PC-9 (cell line): ENCODE measurements around the gene CALY. TPM values are rescaled to one million over a fixed set of nuclear protein-coding genes. Genes with fewer than 3 reads are reported as not detected.

Experiments
- BruUV-seq: library from RNA; stranded (reverse); fragments of 400-500 nt; replicated peaks from 2 replicates; lab custom pipeline; 2021; lab: Mats Ljungman, UMichigan
- CTCF ChIA-PET: fragments of 300-600 bp; sonication (Branson Sonifier 250); formaldehyde crosslinking; loops from one replicate; lab custom pipeline; 2022; ENCODE audit warnings: antibody characterized with exemption; lab: Charles Lee
- POLR2A ChIA-PET: fragments of 300-600 bp; sonication (Branson Sonifier 250); formaldehyde crosslinking; loops from one replicate; lab custom pipeline; 2022; ENCODE audit warnings: antibody characterized with exemption; ENCODE audit not compliant: unreplicated experiment; lab: Charles Lee
- DNase-seq, 2 experiments: peaks; one replicate each; pipeline versions ENCODE4 v3.0.0 to v3.0.0-alpha.2; 2015 to 2022; ENCODE audit warnings: mixed read lengths in 1 of 2
- H2AFZ ChIP-seq: fragments of 200-600 bp; sonication (generic); 2 replicates; pipeline ENCODE4 v1.8.1; 2017; ENCODE audit warnings: antibody characterized with exemption
- H3F3A ChIP-seq: fragments of 200-600 bp; sonication (generic); 2 replicates; pipeline ENCODE4 v1.8.1; 2017; ENCODE audit warnings: antibody characterized with exemption, mild to moderate bottlenecking, low read depth; ENCODE audit not compliant: insufficient read depth
- H3K27ac ChIP-seq: fragments of 200-600 bp; sonication (generic); 2 replicates; pipeline ENCODE4 v1.6.1; 2016; ENCODE audit warnings: mixed run types
- H3K27me3 ChIP-seq: fragments of 200-600 bp; sonication (generic); 2 replicates; pipeline ENCODE4 v1.6.1; 2016; ENCODE audit warnings: low read depth, mixed run types; ENCODE audit not compliant: insufficient read depth
- H3K36me3 ChIP-seq: fragments of 200-600 bp; sonication (generic); 2 replicates; pipeline ENCODE4 v1.6.1; 2016; ENCODE audit warnings: low read depth, mixed run types
- H3K4me1 ChIP-seq: fragments of 200-600 bp; sonication (generic); replicated peaks from 2 replicates; pipeline ENCODE4 v1.6.1; 2016; ENCODE audit warnings: mixed run types; ENCODE audit not compliant: insufficient read depth
- H3K4me2 ChIP-seq: fragments of 200-600 bp; sonication (generic); 2 replicates; pipeline ENCODE4 v1.6.1; 2017; ENCODE audit warnings: mixed run types
- H3K4me3 ChIP-seq: fragments of 200-600 bp; sonication (generic); 2 replicates; pipeline ENCODE4 v1.6.1; 2016; ENCODE audit warnings: mixed run types
- H3K79me2 ChIP-seq: fragments of 200-600 bp; sonication (generic); 2 replicates; pipeline ENCODE4 v1.6.1; 2017; ENCODE audit warnings: low read depth, mixed run types
- H3K9me2 ChIP-seq: fragments of 200-600 bp; sonication (generic); 2 replicates; pipeline ENCODE4 v1.8.1; 2017; ENCODE audit warnings: mild to moderate bottlenecking; ENCODE audit not compliant: insufficient read depth
- H3K9me3 ChIP-seq: fragments of 200-600 bp; sonication (generic); 2 replicates; pipeline ENCODE4 v1.8.1; 2016; ENCODE audit warnings: low read depth; ENCODE audit not compliant: insufficient read depth
- H4K20me1 ChIP-seq: fragments of 200-600 bp; sonication (generic); 2 replicates; pipeline ENCODE4 v1.8.1; 2017; ENCODE audit not compliant: insufficient read depth
- CTCF ChIP-seq: fragments of 200-600 bp; sonication (generic); conservative IDR thresholded peaks from 2 replicates; pipeline ENCODE4 v1.6.1; 2017; ENCODE audit warnings: mixed run types, antibody characterized with exemption, mild to moderate bottlenecking, moderate library complexity
- EZH2 ChIP-seq: fragments of 200-600 bp; sonication (generic); IDR thresholded peaks from 2 replicates; pipeline ENCODE4 v1.8.0; 2017; ENCODE audit warnings: antibody characterized with exemption, low read depth
- intact Hi-C: fragments of 100-400 bp; cut with micrococcal nuclease; formaldehyde crosslinking; loops from one replicate; pipeline ENCODE4 v1.10.0; 2022; ENCODE audit not compliant: unreplicated experiment
- total RNA-seq: library from RNA; stranded (reverse); gene quantifications from 2 replicates; pipeline ENCODE4 v1.2.3, GENCODE V29; 2021

Gene CALY
- total RNA-seq, 1 experiment from 2014 or later: not detected

GRCh38 chr10:133334503-133335245 is 2.0 kb downstream of the CALY start:
- Histone ChIP-seq H3K9me3 (no peaks in the 10 kb centered on the region), H3K4me2 (no peak overlapping the region), H4K20me1 (no peaks in the 10 kb centered on the region), H3K79me2 (no peaks in the 10 kb centered on the region), H3F3A (no peaks in the 10 kb centered on the region), H2AFZ (no peak overlapping the region), H3K27me3 (peaks cover 15% of the 10 kb centered on the region), H3K27ac (no peak overlapping the region), H3K9me2 (no peaks in the 10 kb centered on the region), H3K36me3 (no peaks in the 10 kb centered on the region), H3K4me1 (no peaks in the 10 kb centered on the region), H3K4me3 (no peak overlapping the region)
- POLR2A ChIA-PET: no interaction called here
- intact Hi-C loops: no loop called here
- TF ChIP-seq EZH2: no peak
- TF ChIP-seq CTCF: no peak
- no TSS peak for BruUV-seq
- CTCF ChIA-PET: no interaction called here
- no peak for DNase-seq

- no peaks in the 10 kb centered on the region for H3K36me3 ChIP-seq
- POLR2A ChIA-PET: no interaction called here
- intact Hi-C loops: no loop called here
- CTCF ChIA-PET: no interaction called here
- DNase-seq: no peak
- H2AFZ ChIP-seq: no peak overlapping the region
- H3K27me3 ChIP-seq: peaks cover 15% of the 10 kb centered on the region
- no peak for TF ChIP-seq CTCF
- no peak for TF ChIP-seq EZH2
- H3K27ac ChIP-seq: no peak overlapping the region
- no peaks in the 10 kb centered on the region for H3K9me2 ChIP-seq
- no peak overlapping the region for H3K4me3 ChIP-seq
- no peaks in the 10 kb centered on the region for H3F3A ChIP-seq
- H3K79me2 ChIP-seq: no peaks in the 10 kb centered on the region
- no peaks in the 10 kb centered on the region for H4K20me1 ChIP-seq
- H3K4me2 ChIP-seq: no peak overlapping the region
- no TSS peak for BruUV-seq
- H3K9me3 ChIP-seq: no peaks in the 10 kb centered on the region
- H3K4me1 ChIP-seq: no peaks in the 10 kb centered on the region
Observed at GRCh38 chr10:133332936-133333699, 3.6 kb downstream of the CALY start.

DNA sequence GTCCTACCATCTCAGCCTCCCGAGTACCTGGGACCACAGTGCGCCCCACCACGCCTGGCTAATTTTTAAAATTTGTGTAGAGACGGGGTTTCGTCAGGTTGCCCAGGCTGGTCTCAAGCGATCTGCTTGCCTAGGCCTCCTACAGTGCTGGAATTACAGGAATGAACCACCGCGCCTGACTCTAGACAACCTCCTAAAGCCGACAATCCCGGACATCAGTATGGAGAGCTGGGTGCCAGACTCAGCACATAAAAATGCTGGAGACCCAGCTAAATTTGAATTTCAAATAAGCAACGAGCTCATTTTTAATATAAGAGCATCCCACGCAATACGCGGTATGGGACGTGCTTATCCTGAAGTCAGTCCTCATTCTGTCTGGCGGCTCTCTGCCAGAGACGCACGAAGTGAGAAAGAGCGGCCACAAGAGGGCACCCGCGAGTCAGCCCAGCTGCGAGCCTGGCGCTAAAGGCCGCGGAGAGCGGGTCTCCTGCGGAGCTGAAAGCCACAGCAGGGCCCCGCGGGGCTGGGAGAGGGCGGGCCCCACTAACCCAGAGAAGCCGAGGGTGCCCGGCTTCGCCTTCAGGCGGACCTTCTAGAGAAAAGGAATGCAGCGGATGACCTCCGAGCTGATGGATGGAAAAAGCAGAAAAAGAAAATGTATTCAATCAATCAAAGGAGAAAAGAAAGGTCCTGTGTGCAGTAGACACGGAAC is 7.0 kb downstream of the CALY start:
- intact Hi-C loops: loop anchor here (10.0 kb wide), 3 partner anchors 65 to 425 kb away; partner anchors contain the start of genes CYP2E1 and MTG1
- Histone ChIP-seq H3K27ac (no peak overlapping the region), H3F3A (no peaks in the 10 kb centered on the region), H3K27me3 (peaks cover 15% of the 10 kb centered on the region), H3K9me2 (no peaks in the 10 kb centered on the region), H3K4me1 (no peaks in the 10 kb centered on the region), H3K4me3 (peak overlapping the region; percentile 45; the same call in 1 of the 2 replicates), H4K20me1 (no peaks in the 10 kb centered on the region), H3K4me2 (peak overlapping the region; percentile 83), H2AFZ (0 out of 2 replicates have a peak overlapping the region, but pooled peaks have one; percentile 58), H3K79me2 (no peaks in the 10 kb centered on the region), H3K36me3 (no peaks in the 10 kb centered on the region), H3K9me3 (no peaks in the 10 kb centered on the region)
- peak; percentile 54 to 73 for DNase-seq
- no peak for TF ChIP-seq EZH2
- peak; percentile 90 for TF ChIP-seq CTCF
- CTCF ChIA-PET: interaction anchor here (0.9 to 1.2 kb wide), 2 partner anchors 16 to 24 kb away, joined by 3 to 6 read pairs; no protein-coding TSS in a partner anchor
- BruUV-seq: no TSS peak
- POLR2A ChIA-PET: no interaction called here
